Ovary (tissue), 3 donors: Measurements from ENCODE around the gene LDB3.

Source experiments
- EP300 ChIP-seq: sonication (generic); formaldehyde crosslinking; IDR thresholded peaks from one replicate; pipeline ENCODE4 v1.6.1; 2017; ENCODE audit warnings: antibody characterized with exemption
- POLR2A ChIP-seq: fragments of 450-650 bp; IDR thresholded peaks from one replicate; pipeline ENCODE4 v1.6.1; 2017; ENCODE audit warnings: antibody characterized with exemption, mild to moderate bottlenecking, moderate library complexity
- TF ChIP-seq, protein P1 (sequence below), 3 donors: fragments of 450-650 bp in 2 of 3; fragments of 200-600 bp in 1 of 3; IDR thresholded peaks; one replicate each; pipeline versions ENCODE4 v1.5.1 to v1.8.0; 2016 to 2022; ENCODE audit warnings: antibody characterized with exemption in 3 of 3, mild to moderate bottlenecking in 1 of 3
- donor health status: DM: no; HTN: no; CAD: no.

- TF ChIP-seq, protein P1, sequence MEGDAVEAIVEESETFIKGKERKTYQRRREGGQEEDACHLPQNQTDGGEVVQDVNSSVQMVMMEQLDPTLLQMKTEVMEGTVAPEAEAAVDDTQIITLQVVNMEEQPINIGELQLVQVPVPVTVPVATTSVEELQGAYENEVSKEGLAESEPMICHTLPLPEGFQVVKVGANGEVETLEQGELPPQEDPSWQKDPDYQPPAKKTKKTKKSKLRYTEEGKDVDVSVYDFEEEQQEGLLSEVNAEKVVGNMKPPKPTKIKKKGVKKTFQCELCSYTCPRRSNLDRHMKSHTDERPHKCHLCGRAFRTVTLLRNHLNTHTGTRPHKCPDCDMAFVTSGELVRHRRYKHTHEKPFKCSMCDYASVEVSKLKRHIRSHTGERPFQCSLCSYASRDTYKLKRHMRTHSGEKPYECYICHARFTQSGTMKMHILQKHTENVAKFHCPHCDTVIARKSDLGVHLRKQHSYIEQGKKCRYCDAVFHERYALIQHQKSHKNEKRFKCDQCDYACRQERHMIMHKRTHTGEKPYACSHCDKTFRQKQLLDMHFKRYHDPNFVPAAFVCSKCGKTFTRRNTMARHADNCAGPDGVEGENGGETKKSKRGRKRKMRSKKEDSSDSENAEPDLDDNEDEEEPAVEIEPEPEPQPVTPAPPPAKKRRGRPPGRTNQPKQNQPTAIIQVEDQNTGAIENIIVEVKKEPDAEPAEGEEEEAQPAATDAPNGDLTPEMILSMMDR (IDR thresholded peaks at IDR 0.05), result no peak
- TF ChIP-seq POLR2A, result no peak
- TF ChIP-seq EP300, result no peak
These were observed 34.9 kb downstream of the LDB3 start for GRCh38 chr10:86703176-86703575.
